Activated CD8-positive, alpha-beta memory T cell treated with anti-CD3 and anti-CD28 coated beads for 48 hours (primary cell): Measurements from ENCODE around the gene ATP6V1D.
A peak's percentile ranks its signal among the peaks of the same experiment; 100 is the strongest.
"Not testable (repeated sequence)": the region's sequence is repeated elsewhere in the genome, so short reads cannot be mapped to it uniquely, and the experiment has no call there.

ENCODE experiments used
- DNase-seq, 3 experiments: peaks; one replicate each; pipeline ENCODE4 v3.0.0-alpha.2; 2020; ENCODE audit warnings: low read depth in 2 of 3, low spot score in 2 of 3

ATP6V1D gene

GRCh38 chr14:67359775-67360469 is at the start of gene ATP6V1D, which contains the start of gene EIF2S1:
ATP6V1D (minus strand) TSS chr14:67359804; CDS start chr14:67359698, 106 bp downstream.
EIF2S1 (plus strand) TSS chr14:67360328; CDS start chr14:67364768, 4,440 bp downstream.
- DNase-seq = peak; percentile 91 to 98 (median 97)

DNA sequence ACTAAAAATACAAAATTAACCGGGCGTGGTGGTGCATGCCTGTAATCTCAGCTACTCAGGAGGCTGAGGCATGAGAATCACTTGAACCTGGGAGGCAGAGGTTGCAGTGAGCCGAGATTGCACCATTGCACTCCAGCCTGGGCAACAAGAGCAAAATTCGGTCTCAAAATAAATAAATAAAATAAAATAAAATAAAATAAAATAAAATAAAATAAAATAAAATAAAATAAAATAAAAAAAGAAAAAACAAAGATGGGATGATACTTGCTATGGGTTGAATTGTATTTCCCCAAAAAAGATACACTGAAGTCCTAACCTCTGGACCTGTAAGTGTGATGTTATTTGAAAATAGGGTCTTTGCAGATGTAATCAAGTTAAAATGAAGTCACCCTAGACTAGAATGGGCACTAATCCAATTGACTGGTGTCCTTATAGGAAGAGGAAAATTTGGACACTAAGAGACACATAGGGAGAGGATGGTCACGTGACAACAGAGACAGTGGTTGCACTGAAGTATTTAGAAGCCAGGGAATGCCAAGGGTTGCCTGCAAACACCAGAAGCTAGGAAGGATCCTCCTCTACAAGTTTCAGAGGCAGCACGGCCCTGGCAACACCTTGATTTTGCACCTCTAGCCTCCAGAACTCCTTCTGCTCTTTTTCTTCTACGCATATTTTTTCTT is 48.7 kb upstream of the ATP6V1D start:
- not testable (repeated sequence) for DNase-seq

DNA sequence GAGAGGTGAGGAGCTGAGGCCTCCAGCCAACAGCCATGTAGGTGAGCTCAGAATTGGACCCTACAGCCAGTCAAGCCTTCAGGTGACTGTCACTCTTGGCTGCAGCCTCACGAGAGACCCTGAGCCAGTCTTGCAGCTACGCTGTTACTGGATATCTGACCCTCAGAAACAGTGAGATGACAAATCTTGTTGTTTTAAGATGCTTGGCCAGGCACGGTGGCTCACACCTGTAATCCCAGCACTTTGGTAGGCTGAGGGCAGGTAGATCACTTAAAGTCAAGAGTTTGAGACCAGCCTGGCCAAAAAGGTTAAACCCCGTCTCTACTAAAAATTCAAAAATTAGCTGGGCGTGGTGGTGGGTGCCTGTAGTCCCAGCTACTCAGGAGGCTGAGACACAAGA is 46.2 kb upstream of the ATP6V1D start:
- DNase-seq = no peak

DNA sequence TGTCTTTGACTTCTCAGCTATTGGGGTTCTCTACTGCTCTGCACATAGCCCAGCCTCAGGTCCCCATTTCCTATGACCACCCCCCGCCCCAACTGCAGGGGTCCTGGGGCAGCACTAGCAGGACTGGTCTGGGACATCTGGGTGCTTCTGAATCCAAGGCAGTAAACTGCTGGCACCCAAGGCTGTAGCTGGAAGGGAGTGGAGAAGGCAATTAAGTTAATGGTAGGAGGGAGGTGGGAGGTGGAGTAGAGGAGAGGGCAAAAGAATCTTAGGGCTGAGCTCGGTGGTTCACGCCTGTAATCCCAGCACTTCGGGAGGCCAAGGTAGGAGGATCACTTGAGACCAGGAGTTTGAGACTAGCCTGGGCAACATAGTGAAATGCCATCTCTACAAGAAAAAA is 40.8 kb upstream of the ATP6V1D start:
- DNase-seq = no peak

- DNase-seq = no peak
Measured at GRCh38 chr14:67397536-67397935, 37.9 kb upstream of the ATP6V1D start.

- no peak for DNase-seq
Measured at GRCh38 chr14:67396381-67396970, 36.9 kb upstream of the ATP6V1D start.

DNA sequence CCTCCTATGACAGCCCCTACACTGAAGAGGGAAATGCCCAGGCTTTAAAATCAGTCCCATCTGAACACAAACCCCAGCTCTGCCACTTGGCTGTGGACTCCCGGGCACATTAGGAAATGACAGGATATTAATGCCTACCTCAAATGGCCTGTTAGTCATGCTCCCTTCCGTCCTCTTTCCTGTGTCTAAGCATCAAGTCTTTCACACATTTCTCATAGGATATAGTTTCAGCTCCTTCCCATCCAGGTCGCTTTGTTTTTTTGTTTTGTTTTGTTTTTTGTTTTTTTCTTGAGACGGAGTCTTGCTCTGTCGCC is 36.2 kb upstream of the ATP6V1D start:
- no peak for DNase-seq

GRCh38 chr14:67395086-67395875 is 35.7 kb upstream of the ATP6V1D start:
- DNase-seq = no peak

DNA sequence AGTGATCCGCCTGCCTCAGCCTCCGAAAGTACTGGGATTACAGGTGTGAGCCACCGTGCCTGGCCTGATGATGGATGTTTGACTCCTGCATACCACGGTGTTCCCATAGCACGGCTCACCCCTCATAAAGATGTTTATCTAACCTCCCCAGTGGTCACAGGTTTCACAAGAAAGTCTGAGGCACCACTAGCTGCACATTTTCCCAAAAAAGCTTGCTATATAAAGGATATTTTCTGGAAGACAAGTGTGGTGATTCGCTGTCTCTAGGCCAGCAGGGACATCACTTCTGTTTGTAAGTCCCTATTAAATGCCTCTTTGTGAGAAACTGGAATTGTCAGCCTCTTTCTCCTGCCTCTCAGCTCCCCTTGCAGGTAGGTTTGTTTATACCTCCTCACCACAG is 34.1 kb upstream of the ATP6V1D start:
- no peak for DNase-seq

DNA sequence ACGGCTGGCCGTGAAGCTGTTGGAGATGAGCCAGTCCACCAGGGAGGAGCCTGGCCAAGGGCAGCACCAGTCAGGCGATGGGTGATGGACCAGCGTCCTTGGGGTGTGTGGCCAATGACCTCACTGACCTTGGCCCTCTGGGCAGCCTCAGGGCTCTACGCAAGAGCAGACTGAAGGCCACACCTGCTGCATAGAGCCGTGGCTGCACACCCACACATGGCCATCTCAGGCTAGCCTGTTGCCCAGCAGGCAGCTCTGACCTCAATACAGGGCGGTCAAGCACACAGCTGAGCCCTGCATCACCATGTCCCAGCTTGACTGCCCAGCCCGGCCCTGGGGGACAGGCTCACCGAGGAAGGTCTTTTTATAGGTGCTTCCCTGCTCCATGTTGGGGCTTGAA is 33.2 kb upstream of the ATP6V1D start:
- DNase-seq = no peak

- DNase-seq = no peak
Measured at GRCh38 chr14:67392123-67392522, 32.5 kb upstream of the ATP6V1D start.

DNA sequence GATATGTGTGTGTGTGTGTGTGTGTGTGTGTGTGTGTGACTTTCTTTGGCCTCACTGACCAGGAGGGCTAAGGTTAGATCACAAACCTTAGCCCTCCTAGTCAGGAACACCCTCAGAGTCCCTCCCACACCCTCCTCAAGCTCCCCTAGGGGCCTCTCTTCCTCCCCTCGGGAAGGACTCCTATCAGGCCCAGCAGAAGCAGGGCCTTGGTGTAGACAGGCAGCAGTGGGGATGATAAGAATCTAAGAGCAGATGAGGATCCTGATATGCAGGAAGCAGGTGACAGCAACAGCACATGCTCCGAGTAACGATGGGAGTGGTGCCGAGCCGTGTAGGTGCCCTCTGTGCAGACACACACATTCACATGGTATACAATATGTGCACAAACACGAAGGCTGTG is 31.7 kb upstream of the ATP6V1D start:
- DNase-seq = no peak

- DNase-seq = no peak
Measured at GRCh38 chr14:67389811-67390534, 30.4 kb upstream of the ATP6V1D start.

- DNase-seq = no peak
Measured at GRCh38 chr14:67389275-67389674, 29.7 kb upstream of the ATP6V1D start.

GRCh38 chr14:67387195-67387594 is 27.6 kb upstream of the ATP6V1D start:
- no peak for DNase-seq

GRCh38 chr14:67385618-67386017 is 26.0 kb upstream of the ATP6V1D start:
- DNase-seq = no peak

DNA sequence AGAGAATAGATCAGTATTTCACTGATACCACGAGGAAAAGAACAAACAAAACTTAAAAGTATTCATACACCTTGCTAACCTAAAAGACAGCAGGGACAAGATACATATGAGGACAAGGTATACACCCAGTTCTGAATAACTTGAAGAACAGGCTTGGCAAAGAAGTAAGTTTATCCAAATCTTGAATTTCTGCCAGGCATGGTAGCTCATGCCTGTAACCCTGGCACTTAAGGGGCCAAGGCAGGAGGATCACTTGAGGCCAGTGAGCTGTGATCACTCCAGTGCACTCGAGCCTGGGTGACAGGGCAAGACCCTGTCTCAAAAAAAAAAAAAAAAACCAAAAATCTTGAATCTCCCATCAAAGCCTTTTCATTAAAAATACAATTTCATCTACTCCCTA is 25.5 kb upstream of the ATP6V1D start:
- DNase-seq = no peak

GRCh38 chr14:67377916-67378315 is 18.3 kb upstream of the ATP6V1D start:
- no peak for DNase-seq

DNA sequence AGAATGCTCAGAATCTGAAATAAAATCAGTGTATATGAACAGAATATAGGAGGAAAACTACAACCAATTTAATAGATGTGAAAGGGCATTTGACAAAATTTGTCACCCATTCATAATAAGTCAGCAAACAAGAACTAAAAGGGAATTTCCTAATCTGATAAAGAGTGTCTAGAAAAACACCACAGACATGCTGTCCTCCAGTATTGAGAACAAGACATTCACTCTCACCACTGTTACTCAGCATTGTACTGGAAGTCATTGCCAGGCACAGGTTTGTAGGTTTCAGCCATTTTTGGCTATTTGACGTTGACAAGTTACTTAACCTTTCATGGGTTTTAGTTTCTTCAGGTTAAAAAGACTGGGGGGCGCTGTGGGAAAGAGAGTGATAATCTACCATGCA is 13.7 kb upstream of the ATP6V1D start:
- no peak for DNase-seq

GRCh38 chr14:67372833-67373232 is 13.2 kb upstream of the ATP6V1D start:
- no peak for DNase-seq
